Activated T-helper 2 cell treated with anti-CD3 and anti-CD28 coated beads, Interferon-gamma antibody, Interleukin-2, Interleukin-4, amounts not matched to agents 10 μg/mL and 5 μg/mL and 100 μg/mL, durations not matched to agents 14 hours and 24 hours and 36 hours (primary cell): ENCODE results near the gene NPAS3. TPM values are rescaled to one million over a fixed set of nuclear protein-coding genes. Genes with fewer than 3 reads are reported as not detected.

Source experiments
- DNase-seq: peaks from one replicate; pipeline ENCODE4 v3.0.0; 2021; ENCODE audit warnings: low spot score
- H3K27ac Mint-ChIP-seq: one replicate; pipeline ENCODE4 v1.8.0; 2021; ENCODE audit warnings: mixed read lengths
- H3K27me3 Mint-ChIP-seq: one replicate; pipeline ENCODE4 v1.8.0; 2021; ENCODE audit warnings: low read depth, mixed read lengths
- H3K36me3 Mint-ChIP-seq: one replicate; pipeline ENCODE4 v1.8.0; 2021; ENCODE audit warnings: low read depth, mixed read lengths
- H3K4me1 Mint-ChIP-seq: one replicate; pipeline ENCODE4 v1.8.0; 2021; ENCODE audit warnings: low read depth, mixed read lengths
- H3K4me3 Mint-ChIP-seq: one replicate; pipeline ENCODE4 v1.8.0; 2021; ENCODE audit warnings: low read depth, mild to moderate bottlenecking, moderate library complexity, mixed read lengths
- H3K9me3 Mint-ChIP-seq: one replicate; pipeline ENCODE4 v1.8.0; 2021; ENCODE audit warnings: mixed read lengths
- intact Hi-C: fragments of 100-400 bp; cut with micrococcal nuclease; formaldehyde crosslinking; loops from one replicate; pipeline ENCODE4 v1.15.1; 2023
- total RNA-seq: library from RNA; stranded (reverse); gene quantifications from 2 replicates; pipeline ENCODE4 v1.2.3, GENCODE V29; 2022

Gene NPAS3
- total RNA-seq, 1 donor from 2014 or later, result not detected

DNA sequence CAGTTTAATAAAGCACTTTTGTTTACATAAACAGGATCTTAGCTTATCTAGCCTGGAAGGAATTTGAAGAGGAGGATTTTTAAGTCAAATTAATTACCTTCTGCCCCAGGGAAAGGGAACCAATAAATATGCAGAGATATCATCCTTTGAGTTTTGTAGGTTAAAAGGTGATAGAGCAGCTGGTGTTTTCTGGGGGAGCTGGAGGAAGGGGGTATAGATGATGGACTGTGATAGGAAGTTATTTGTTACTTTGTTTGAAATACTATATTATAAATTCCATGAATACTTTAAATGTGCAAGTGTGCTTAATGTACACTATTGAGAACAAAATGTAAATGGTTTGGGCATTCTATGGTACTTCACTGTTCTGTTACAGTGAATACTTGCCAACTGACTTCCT, 55.2 kb downstream of the NPAS3 start:
- Mint-ChIP-seq H3K4me1 (no peaks in the 10 kb centered on the region), H3K36me3 (no peaks in the 10 kb centered on the region), H3K27ac (no peak overlapping the region), H3K4me3 (no peak overlapping the region), H3K9me3 (peaks cover 24% of the 10 kb centered on the region), H3K27me3 (no peaks in the 10 kb centered on the region)
- no peak for DNase-seq
- intact Hi-C loops, result no loop called here

- H3K4me3 Mint-ChIP-seq, result no peak overlapping the region
- H3K36me3 Mint-ChIP-seq, result no peaks in the 10 kb centered on the region
- no peak for DNase-seq
- H3K9me3 Mint-ChIP-seq, result peaks cover 22% of the 10 kb centered on the region
- H3K27me3 Mint-ChIP-seq, result no peaks in the 10 kb centered on the region
- H3K4me1 Mint-ChIP-seq, result no peaks in the 10 kb centered on the region
- H3K27ac Mint-ChIP-seq, result no peak overlapping the region
- intact Hi-C loops, result no loop called here
Observed at GRCh38 chr14:32996343-32996742, 57.7 kb downstream of the NPAS3 start.

GRCh38 chr14:32998433-32998832, 59.8 kb downstream of the NPAS3 start:
- H3K9me3 Mint-ChIP-seq, result peaks cover 17% of the 10 kb centered on the region
- H3K27me3 Mint-ChIP-seq, result no peaks in the 10 kb centered on the region
- no peaks in the 10 kb centered on the region for H3K36me3 Mint-ChIP-seq
- DNase-seq, result no peak
- H3K4me3 Mint-ChIP-seq, result no peak overlapping the region
- no peaks in the 10 kb centered on the region for H3K4me1 Mint-ChIP-seq
- intact Hi-C loops, result no loop called here
- no peak overlapping the region for H3K27ac Mint-ChIP-seq

- no peaks in the 10 kb centered on the region for H3K4me1 Mint-ChIP-seq
- no peaks in the 10 kb centered on the region for H3K9me3 Mint-ChIP-seq
- H3K27ac Mint-ChIP-seq, result no peak overlapping the region
- DNase-seq, result no peak
- intact Hi-C loops, result no loop called here
- no peak overlapping the region for H3K4me3 Mint-ChIP-seq
- H3K27me3 Mint-ChIP-seq, result no peaks in the 10 kb centered on the region
- no peaks in the 10 kb centered on the region for H3K36me3 Mint-ChIP-seq
Observed at GRCh38 chr14:33009673-33010072, 71.0 kb downstream of the NPAS3 start.

GRCh38 chr14:33010495-33010894, 71.8 kb downstream of the NPAS3 start:
- no peaks in the 10 kb centered on the region for H3K4me1 Mint-ChIP-seq
- DNase-seq, result no peak
- H3K4me3 Mint-ChIP-seq, result no peak overlapping the region
- H3K9me3 Mint-ChIP-seq, result no peaks in the 10 kb centered on the region
- H3K36me3 Mint-ChIP-seq, result no peaks in the 10 kb centered on the region
- H3K27ac Mint-ChIP-seq, result no peak overlapping the region
- intact Hi-C loops, result no loop called here
- H3K27me3 Mint-ChIP-seq, result no peaks in the 10 kb centered on the region

DNA sequence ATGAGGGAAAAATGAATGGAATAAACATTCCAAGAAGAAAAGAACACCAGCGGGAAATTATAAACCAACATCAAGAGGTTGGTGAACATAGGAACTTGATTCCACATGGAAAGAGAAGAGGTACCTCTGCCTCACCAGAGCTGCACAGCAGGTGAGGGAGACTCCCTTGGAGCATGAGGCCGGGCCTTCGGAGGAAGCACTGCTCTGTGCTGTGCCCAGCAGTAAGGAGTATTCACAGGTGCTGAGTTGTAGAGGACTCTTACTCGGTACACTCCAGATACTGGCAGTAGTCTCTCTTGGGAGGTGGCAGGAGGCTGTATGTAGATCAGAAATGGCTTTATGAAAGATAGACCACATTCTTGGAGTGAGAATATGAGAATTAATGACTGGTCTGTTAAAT, 76.0 kb downstream of the NPAS3 start:
- intact Hi-C loops, result no loop called here
- no peaks in the 10 kb centered on the region for H3K27me3 Mint-ChIP-seq
- H3K4me1 Mint-ChIP-seq, result no peaks in the 10 kb centered on the region
- H3K4me3 Mint-ChIP-seq, result no peak overlapping the region
- H3K27ac Mint-ChIP-seq, result no peak overlapping the region
- no peaks in the 10 kb centered on the region for H3K36me3 Mint-ChIP-seq
- no peak for DNase-seq
- H3K9me3 Mint-ChIP-seq, result no peaks in the 10 kb centered on the region

DNA sequence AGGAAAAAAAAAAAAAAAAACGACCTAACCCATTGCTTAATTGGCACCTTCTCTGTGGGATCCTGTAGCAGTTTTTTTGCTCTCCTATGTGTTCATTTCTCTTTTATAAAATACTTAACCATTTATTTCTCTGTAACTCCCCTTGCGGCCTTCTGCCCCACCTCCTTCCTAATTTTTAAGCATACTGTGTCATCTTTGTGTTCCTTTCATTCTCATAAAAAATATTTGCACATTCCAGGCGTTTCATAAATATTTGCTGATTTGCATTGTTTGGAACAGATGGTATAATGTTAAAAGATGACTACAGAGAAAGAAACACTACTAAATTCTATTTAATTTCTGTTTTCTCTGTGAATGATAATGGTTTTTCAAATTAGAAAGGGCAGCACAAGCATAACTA, 77.9 kb downstream of the NPAS3 start:
- intact Hi-C loops, result no loop called here
- no peaks in the 10 kb centered on the region for H3K9me3 Mint-ChIP-seq
- no peaks in the 10 kb centered on the region for H3K27me3 Mint-ChIP-seq
- H3K4me3 Mint-ChIP-seq, result no peak overlapping the region
- H3K27ac Mint-ChIP-seq, result no peak overlapping the region
- no peaks in the 10 kb centered on the region for H3K36me3 Mint-ChIP-seq
- DNase-seq, result no peak
- no peaks in the 10 kb centered on the region for H3K4me1 Mint-ChIP-seq

- no peak overlapping the region for H3K4me3 Mint-ChIP-seq
- no peaks in the 10 kb centered on the region for H3K9me3 Mint-ChIP-seq
- H3K4me1 Mint-ChIP-seq, result no peaks in the 10 kb centered on the region
- DNase-seq, result no peak
- H3K27me3 Mint-ChIP-seq, result no peaks in the 10 kb centered on the region
- no peaks in the 10 kb centered on the region for H3K36me3 Mint-ChIP-seq
- intact Hi-C loops, result no loop called here
- H3K27ac Mint-ChIP-seq, result no peak overlapping the region
Observed at GRCh38 chr14:33017016-33017415, 78.3 kb downstream of the NPAS3 start.

DNA sequence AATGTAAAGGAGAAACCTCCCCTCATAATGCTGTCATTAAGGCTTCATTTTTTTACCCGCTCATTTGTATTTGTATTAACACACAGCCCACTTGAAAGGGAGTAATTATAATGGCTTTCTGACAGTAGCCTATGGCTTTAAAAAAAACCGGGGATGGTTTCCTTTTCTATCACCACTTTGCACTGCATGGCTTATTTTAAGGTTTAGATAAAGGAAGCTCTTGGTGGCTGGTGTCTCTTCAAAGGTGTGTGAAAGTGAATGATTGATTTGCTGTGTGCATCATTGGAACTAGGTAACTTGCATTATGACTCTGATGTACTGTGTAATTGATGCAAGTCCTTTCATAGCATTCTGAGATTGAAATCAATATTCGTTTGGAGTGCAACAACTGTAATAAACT, 80.7 kb downstream of the NPAS3 start:
- Mint-ChIP-seq H3K4me1 (no peaks in the 10 kb centered on the region), H3K4me3 (no peak overlapping the region), H3K27me3 (no peaks in the 10 kb centered on the region), H3K27ac (no peak overlapping the region), H3K9me3 (no peaks in the 10 kb centered on the region), H3K36me3 (no peaks in the 10 kb centered on the region)
- intact Hi-C loops, result no loop called here
- DNase-seq, result no peak

DNA sequence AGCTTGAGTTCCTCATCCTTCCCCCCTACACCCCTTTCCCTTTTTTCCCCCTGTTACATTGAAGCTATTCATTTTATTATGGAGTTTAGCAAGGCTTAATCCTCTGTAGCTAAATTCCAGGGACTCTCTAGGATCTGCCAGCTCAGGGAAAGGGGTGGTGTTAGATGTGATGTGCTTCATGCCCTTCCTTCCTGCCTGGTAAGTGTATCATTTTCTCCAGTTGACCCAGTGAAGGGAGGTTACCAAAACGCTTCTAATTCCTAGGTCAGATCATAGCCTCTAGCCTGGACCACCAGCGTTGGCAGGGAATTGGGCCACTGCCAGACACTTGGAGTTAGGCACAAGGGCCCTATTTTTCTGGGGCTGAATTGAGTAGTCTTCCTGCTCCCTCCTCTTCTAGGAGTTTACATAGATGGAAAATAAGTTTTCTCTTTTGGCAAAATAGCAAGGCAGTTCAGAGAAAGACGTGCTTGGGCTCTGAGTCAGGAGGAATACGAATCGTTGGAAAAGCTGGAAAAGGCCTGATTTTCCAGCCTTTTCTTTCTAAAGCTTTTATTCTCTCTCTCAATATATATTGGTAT, 88.3 kb downstream of the NPAS3 start:
- Mint-ChIP-seq H3K4me3 (no peak overlapping the region), H3K27me3 (no peaks in the 10 kb centered on the region), H3K9me3 (no peaks in the 10 kb centered on the region), H3K4me1 (no peaks in the 10 kb centered on the region), H3K27ac (no peak overlapping the region), H3K36me3 (no peaks in the 10 kb centered on the region)
- DNase-seq, result no peak
- intact Hi-C loops, result no loop called here

GRCh38 chr14:33029511-33029910, 90.8 kb downstream of the NPAS3 start:
- Mint-ChIP-seq H3K36me3 (no peaks in the 10 kb centered on the region), H3K27me3 (no peaks in the 10 kb centered on the region), H3K4me3 (no peak overlapping the region), H3K9me3 (no peaks in the 10 kb centered on the region), H3K4me1 (no peaks in the 10 kb centered on the region), H3K27ac (no peak overlapping the region)
- DNase-seq, result no peak
- intact Hi-C loops, result no loop called here

- no peaks in the 10 kb centered on the region for H3K9me3 Mint-ChIP-seq
- H3K4me3 Mint-ChIP-seq, result no peak overlapping the region
- no peaks in the 10 kb centered on the region for H3K4me1 Mint-ChIP-seq
- H3K27ac Mint-ChIP-seq, result no peak overlapping the region
- no peaks in the 10 kb centered on the region for H3K27me3 Mint-ChIP-seq
- intact Hi-C loops, result no loop called here
- no peaks in the 10 kb centered on the region for H3K36me3 Mint-ChIP-seq
- no peak for DNase-seq
Observed at GRCh38 chr14:33030386-33030785, 91.7 kb downstream of the NPAS3 start.

GRCh38 chr14:33035416-33036194, 96.9 kb downstream of the NPAS3 start:
- H3K4me1 Mint-ChIP-seq, result no peaks in the 10 kb centered on the region
- intact Hi-C loops, result no loop called here
- H3K4me3 Mint-ChIP-seq, result no peak overlapping the region
- H3K9me3 Mint-ChIP-seq, result no peaks in the 10 kb centered on the region
- no peak for DNase-seq
- no peaks in the 10 kb centered on the region for H3K36me3 Mint-ChIP-seq
- no peaks in the 10 kb centered on the region for H3K27me3 Mint-ChIP-seq
- no peak overlapping the region for H3K27ac Mint-ChIP-seq
